Measurements from ENCODE around the gene PMEPA1.

Gene PMEPA1

DNA sequence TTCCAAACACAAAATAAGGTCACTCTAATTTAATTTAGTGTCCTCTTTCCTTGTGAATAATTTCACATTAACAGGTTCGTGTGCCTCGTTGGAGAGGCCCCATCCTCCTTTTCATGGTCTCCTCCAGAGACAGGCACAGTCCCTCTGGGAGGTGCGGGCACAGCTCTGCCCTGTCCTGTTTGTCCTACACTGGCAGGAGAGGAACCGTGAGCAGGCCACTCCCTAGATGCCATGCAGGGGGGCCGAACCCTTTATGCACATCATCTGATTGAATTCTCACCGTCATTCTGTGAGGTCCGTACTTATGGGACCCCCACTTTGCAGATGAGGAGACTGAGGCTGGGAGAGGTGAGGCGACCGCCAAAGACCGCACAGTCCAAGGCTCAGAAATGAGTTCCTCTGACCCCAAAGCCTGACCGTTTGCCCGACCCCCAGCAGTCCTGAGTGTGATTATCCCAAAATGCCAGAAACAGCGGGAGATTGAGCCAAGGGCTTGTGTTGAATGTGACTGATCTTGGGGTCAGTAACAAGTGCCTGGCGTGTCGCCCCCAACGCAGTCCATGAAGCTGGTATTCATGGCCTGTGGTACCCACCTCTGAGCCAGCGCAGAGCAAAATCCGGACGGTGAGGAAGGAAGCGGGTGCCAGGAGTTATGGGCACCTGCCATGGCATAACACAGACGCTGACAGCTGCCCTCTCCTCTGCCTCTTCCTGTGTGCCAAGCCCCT is 43.5 kb downstream of the PMEPA1 start:
- Histone ChIP-seq H3K36me3 (ENCODE audit: control insufficient read depth, insufficient read depth, low read length) (no peaks in the 10 kb centered on the region), H3K27me3 (ENCODE audit: control insufficient read depth, insufficient read depth, low read length) (no peaks in the 10 kb centered on the region), H3K4me3 (ENCODE audit: low read length) (no peak overlapping the region), H3K27ac (ENCODE audit: low read depth, low read length) (no peak overlapping the region), H3K9ac (ENCODE audit: low read length) (no peak overlapping the region), H3K4me1 (ENCODE audit: control insufficient read depth, insufficient read depth, low read length) (no peaks in the 10 kb centered on the region)

DNA sequence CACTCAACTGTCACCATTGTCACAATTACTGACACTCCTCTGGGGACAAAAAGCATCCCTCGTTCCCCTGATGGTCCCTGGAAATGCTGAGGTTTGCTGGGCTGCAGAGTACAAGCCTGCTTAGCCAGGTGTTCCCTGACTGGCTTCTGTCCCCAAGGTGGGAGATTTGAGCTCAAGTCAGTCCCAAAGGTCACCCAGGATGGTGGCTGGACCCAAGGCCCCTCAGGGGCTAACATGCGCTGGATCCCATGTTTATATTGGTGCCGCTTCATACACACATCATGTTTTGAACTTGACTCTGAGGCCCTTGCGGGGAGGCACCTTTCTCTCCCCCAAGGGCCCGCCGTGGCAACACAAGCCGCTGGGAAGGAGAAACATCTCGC is 44.2 kb downstream of the PMEPA1 start:
- no peaks in the 10 kb centered on the region for H3K36me3 ChIP-seq (ENCODE audit: control insufficient read depth, insufficient read depth, low read length)
- H3K4me1 ChIP-seq (ENCODE audit: control insufficient read depth, insufficient read depth, low read length) = no peaks in the 10 kb centered on the region
- H3K4me3 ChIP-seq (ENCODE audit: low read length) = no peak overlapping the region
- no peaks in the 10 kb centered on the region for H3K27me3 ChIP-seq (ENCODE audit: control insufficient read depth, insufficient read depth, low read length)
- H3K27ac ChIP-seq (ENCODE audit: low read depth, low read length) = no peak overlapping the region
- no peak overlapping the region for H3K9ac ChIP-seq (ENCODE audit: low read length)

DNA sequence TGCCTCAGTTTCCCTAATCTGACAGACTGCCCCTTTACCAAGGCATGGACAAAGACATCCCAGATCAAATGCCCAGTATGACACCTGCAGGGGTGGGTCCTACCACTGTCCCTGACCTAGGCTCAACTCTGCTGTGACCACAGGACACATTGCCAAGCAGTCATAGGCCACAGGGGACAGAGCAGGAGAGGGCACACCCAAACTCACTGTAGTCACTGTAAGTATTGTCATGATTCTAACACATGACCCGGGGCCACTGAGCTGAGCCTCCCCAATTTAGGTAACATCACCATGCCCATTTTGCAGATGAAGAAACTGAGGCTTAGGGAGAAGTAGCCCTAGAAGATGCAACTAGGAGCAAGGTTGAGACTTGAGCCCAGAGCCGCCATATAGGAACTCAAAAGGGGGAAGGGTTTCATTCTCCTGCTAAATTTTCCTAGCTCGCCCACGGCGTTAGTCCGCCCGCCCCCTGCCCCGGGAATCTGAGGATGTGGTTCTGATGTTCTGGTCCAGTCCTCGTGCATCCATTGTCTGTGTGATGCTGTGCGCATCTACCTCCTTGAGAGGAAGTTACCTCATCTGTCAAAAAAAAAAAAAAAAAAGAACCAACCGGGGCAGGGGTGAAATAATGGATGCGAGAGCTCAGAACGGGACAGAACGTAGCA is 44.8 kb downstream of the PMEPA1 start:
- no peak overlapping the region for H3K27ac ChIP-seq (ENCODE audit: low read depth, low read length)
- no peaks in the 10 kb centered on the region for H3K27me3 ChIP-seq (ENCODE audit: control insufficient read depth, insufficient read depth, low read length)
- no peaks in the 10 kb centered on the region for H3K4me1 ChIP-seq (ENCODE audit: control insufficient read depth, insufficient read depth, low read length)
- H3K9ac ChIP-seq (ENCODE audit: low read length) = no peak overlapping the region
- no peak overlapping the region for H3K4me3 ChIP-seq (ENCODE audit: low read length)
- no peaks in the 10 kb centered on the region for H3K36me3 ChIP-seq (ENCODE audit: control insufficient read depth, insufficient read depth, low read length)

DNA sequence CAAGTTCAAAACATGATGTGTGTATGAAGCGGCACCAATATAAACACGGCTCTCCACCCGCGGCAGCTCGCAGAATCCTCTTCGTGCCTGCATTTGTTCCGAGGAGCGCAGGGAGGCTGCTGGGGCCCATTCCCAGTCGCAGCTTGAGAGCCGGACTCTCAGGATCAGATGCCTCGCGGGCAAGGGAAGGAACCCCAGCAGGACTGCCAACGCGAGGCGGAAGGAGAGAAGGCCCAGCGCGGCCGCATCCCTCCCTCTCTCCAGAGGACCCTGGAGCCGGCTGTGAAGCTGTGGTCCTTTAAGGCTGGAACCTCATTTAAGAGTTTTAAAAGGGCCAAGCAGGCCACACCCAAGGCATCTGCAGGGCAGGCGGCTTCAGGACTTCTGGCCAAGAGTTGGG is 45.3 kb downstream of the PMEPA1 start:
- H3K36me3 ChIP-seq (ENCODE audit: control insufficient read depth, insufficient read depth, low read length) = no peaks in the 10 kb centered on the region
- no peak overlapping the region for H3K4me3 ChIP-seq (ENCODE audit: low read length)
- no peak overlapping the region for H3K27ac ChIP-seq (ENCODE audit: low read depth, low read length)
- H3K9ac ChIP-seq (ENCODE audit: low read length) = no peak overlapping the region
- H3K4me1 ChIP-seq (ENCODE audit: control insufficient read depth, insufficient read depth, low read length) = no peaks in the 10 kb centered on the region
- no peaks in the 10 kb centered on the region for H3K27me3 ChIP-seq (ENCODE audit: control insufficient read depth, insufficient read depth, low read length)

DNA sequence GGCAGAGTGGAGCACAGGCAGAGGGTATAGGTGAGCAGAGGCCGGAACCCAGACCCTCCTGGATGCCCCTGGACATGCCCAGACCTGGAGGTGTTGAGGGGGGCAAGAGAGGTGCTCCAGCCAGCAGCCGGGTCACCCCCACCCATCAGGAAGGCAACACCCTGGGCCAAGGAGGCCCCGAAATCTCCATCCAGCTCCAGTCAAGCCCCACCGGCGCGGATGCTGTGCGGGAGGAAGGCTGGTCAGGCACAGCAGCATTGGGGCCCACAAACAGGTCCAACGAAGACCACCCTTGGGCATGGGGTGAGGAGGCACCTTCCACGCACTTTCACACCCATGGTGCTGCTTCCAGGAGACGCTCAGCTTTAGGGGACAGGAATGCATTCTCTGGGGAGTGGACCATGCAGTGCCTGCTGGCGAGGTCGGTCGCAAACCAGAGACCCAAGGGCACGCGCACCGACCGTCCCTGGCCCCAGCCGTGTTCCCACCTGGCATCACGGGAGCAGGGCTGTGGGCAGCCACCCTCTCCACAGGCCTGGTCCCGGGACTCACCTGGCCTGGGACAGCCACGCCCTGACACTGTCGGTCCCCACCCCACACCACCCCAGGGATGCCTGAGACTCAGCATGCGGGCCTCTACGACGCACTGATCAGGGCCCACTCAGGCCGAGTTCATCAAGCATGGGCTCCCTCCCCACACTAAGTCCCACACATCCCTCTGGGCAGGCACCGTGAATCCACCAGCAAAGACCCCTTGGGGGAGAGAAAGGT is 45.9 kb downstream of the PMEPA1 start:
- Histone ChIP-seq H3K4me3 (ENCODE audit: low read length) (no peak overlapping the region), H3K27me3 (ENCODE audit: control insufficient read depth, insufficient read depth, low read length) (no peaks in the 10 kb centered on the region), H3K9ac (ENCODE audit: low read length) (no peak overlapping the region), H3K27ac (ENCODE audit: low read depth, low read length) (no peak overlapping the region), H3K36me3 (ENCODE audit: control insufficient read depth, insufficient read depth, low read length) (peaks cover 3% of the 10 kb centered on the region), H3K4me1 (ENCODE audit: control insufficient read depth, insufficient read depth, low read length) (no peaks in the 10 kb centered on the region)

DNA sequence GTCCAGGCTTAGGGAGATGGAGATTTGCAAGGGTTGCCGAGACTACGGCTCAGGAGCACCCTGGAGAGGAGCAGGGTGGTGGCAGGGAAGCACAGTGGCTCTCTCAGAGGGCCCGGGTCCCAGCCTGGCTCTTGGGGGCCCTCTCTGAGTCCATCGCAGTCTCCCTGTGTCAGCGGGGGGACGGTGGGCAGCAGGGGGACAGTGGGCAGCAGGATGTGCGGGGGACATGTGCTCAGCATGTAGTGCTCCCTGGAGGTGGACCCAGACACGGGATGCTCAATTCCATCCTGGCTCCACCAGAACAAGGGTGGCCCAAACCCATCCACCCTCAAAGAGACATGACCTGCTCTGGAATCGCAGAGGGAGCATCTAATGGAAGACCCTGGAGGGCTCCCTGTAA is 46.6 kb downstream of the PMEPA1 start:
- Histone ChIP-seq H3K36me3 (ENCODE audit: control insufficient read depth, insufficient read depth, low read length) (peaks cover 4% of the 10 kb centered on the region), H3K27me3 (ENCODE audit: control insufficient read depth, insufficient read depth, low read length) (no peaks in the 10 kb centered on the region), H3K4me3 (ENCODE audit: low read length) (no peak overlapping the region), H3K27ac (ENCODE audit: low read depth, low read length) (no peak overlapping the region), H3K9ac (ENCODE audit: low read length) (no peak overlapping the region), H3K4me1 (ENCODE audit: control insufficient read depth, insufficient read depth, low read length) (no peaks in the 10 kb centered on the region)

DNA sequence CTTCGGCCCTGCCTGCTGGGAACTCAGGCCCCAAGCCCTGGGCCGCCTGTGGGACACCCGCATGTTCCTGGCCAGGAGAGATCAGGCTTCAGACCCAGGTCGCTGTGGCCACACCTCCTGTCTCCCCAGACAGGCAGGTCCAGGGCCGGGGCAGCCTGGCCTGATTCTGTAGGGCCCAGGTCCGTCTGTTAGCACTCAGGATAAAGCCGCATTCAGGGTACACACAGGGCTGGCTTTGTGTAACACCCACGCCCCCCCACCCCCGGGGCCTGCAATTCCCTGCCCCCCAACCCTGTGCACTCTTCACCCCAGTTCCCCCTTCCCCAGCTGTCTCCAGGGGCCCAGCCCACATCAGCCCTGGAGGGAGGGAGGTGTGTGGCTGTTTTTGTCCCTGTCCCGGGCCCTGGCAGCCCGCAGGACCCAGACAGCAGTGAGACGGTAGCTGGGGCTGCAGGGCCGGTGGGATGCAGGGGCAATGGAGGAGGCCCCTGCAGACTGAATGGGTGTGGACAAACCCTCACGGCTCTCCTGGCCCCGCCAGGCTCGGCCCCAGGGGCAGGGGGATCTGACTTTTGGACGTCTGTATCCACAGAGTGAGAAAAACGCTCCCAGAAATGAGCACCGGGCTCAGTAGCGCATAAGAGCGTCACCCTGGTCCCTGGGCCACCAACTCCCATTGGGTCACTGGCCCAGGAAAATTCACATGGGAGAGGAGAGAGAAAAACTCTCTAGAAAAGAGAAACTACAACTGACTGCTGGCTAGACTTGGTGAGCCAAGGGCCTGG is 47.2 kb downstream of the PMEPA1 start:
- Histone ChIP-seq H3K27me3 (ENCODE audit: control insufficient read depth, insufficient read depth, low read length) (no peaks in the 10 kb centered on the region), H3K4me1 (ENCODE audit: control insufficient read depth, insufficient read depth, low read length) (no peaks in the 10 kb centered on the region), H3K36me3 (ENCODE audit: control insufficient read depth, insufficient read depth, low read length) (peaks cover 4% of the 10 kb centered on the region), H3K4me3 (ENCODE audit: low read length) (no peak overlapping the region), H3K27ac (ENCODE audit: low read depth, low read length) (no peak overlapping the region), H3K9ac (ENCODE audit: low read length) (no peak overlapping the region)

DNA sequence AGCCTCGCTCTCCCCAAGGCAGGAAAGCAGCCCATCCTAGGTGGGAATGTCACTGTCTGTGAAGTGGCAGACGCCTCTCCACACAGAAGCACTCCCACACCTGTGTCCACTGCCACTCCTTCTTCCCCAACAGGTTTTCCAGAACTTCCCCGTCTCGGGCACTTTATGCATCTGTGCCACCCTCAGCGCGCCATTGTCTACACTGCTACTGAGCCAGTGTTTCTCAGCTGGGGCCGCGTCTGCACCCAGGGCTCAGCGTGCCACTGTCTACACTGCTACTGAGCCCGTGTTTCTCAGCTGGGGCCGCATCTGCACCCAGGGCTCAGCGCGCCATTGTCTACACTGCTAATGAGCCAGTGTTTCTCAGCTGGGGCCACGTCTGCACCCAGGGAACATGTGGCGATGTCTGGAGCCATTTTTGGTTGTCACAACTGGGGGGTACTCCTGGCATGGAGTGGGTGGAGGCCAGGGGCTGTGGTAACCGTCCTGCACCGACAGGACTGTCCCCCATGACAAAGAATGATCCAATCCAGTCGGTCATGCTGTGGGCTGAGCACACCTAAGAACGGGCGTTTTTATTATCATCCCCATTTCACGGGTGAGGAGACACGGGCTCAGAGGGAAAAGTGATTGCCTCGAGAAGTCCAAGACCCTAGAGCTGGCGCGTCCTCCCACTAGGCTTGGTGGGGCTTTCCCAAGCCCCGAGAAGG is 47.9 kb downstream of the PMEPA1 start:
- Histone ChIP-seq H3K36me3 (ENCODE audit: control insufficient read depth, insufficient read depth, low read length) (peaks cover 6% of the 10 kb centered on the region), H3K27me3 (ENCODE audit: control insufficient read depth, insufficient read depth, low read length) (no peaks in the 10 kb centered on the region), H3K4me3 (ENCODE audit: low read length) (no peak overlapping the region), H3K9ac (ENCODE audit: low read length) (no peak overlapping the region), H3K4me1 (ENCODE audit: control insufficient read depth, insufficient read depth, low read length) (no peaks in the 10 kb centered on the region), H3K27ac (ENCODE audit: low read depth, low read length) (no peak overlapping the region)

DNA sequence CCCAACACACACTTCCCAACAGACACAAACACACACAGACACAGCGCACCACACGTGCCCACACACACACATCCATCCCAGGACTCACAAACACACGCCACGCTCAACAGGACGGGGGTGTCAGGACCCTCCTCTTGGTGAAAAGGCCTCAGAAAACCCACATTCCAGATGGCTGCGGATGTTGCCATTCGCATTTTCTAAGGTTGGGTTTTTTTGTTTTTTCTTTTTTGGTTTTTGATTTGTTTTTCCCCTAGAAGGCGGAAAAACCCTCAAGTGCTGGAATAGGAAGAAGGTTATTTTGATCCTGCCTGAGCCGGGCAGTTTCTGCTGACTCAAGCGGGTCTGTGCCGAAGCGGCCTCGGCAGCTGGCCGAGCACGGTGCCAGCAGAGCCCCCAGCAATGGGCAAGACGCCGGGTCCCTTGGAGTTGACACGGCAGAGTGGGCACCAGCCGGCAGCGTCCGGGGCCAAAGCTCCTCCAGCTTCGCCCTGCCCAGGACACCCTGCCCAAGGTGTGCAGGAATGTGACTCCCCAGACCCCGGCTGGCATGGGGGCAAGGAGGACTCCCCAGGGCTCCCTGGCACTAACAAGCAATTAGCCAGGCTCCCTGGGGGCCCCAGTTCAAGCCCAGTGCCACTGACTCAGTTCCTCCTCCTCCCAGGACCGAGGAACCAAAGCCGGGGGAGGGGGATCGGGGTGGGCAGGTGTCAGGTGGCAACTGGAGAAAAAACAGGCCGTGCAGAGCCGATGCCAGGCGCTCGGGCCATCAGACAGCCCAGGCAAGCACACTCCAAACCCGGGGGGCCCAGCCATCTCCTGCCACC is 48.7 kb downstream of the PMEPA1 start:
- H3K27me3 ChIP-seq (ENCODE audit: control insufficient read depth, insufficient read depth, low read length) = no peaks in the 10 kb centered on the region
- H3K4me1 ChIP-seq (ENCODE audit: control insufficient read depth, insufficient read depth, low read length) = no peaks in the 10 kb centered on the region
- H3K9ac ChIP-seq (ENCODE audit: low read length) = no peak overlapping the region
- no peak overlapping the region for H3K4me3 ChIP-seq (ENCODE audit: low read length)
- no peak overlapping the region for H3K27ac ChIP-seq (ENCODE audit: low read depth, low read length)
- peaks cover 8% of the 10 kb centered on the region for H3K36me3 ChIP-seq (ENCODE audit: control insufficient read depth, insufficient read depth, low read length)

DNA sequence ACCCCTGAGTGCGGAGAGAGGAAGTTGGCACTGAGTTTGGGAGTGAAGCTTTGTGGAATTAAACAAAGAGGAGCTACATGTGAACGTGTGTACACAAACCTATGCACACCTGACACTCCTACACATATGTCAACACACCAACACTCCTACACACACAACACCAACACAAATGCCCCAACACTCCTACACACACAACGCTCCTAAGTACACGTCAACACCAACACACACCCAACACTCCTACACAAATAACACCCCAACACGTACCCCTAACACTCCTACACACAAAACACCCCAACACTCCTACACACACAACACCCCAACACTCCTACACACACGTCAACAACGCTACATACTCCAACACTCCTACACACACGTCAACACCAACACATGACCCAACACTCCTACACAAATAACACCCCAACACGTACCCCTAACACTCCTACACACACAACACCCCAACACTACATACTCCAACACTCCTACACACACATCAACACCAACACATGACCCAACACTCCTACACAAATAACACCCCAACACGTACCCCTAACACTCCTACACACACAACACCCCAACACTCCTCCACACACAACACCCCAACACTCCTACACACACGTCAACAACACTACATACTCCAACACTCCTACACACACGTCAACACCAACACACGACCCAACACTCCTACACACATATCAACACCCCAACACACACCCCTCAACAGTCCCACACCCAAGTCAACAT is 49.5 kb downstream of the PMEPA1 start:
- H3K27ac ChIP-seq (ENCODE audit: low read depth, low read length) = no peak overlapping the region
- H3K4me3 ChIP-seq (ENCODE audit: low read length) = no peak overlapping the region
- no peak overlapping the region for H3K9ac ChIP-seq (ENCODE audit: low read length)
- no peaks in the 10 kb centered on the region for H3K27me3 ChIP-seq (ENCODE audit: control insufficient read depth, insufficient read depth, low read length)
- no peaks in the 10 kb centered on the region for H3K4me1 ChIP-seq (ENCODE audit: control insufficient read depth, insufficient read depth, low read length)
- H3K36me3 ChIP-seq (ENCODE audit: control insufficient read depth, insufficient read depth, low read length) = peaks cover 8% of the 10 kb centered on the region
